Body of pancreas (tissue), 4 donors: ENCODE results near the gene CHRDL1.

Experiments
- POLR2A ChIP-seq, 3 donors: fragments of 450-650 bp; IDR thresholded peaks; one replicate each; pipeline ENCODE4 v1.6.1; 2016; ENCODE audit warnings: antibody characterized with exemption in 3 of 3, mild to moderate bottlenecking in 2 of 3
- TF ChIP-seq, protein P1 (sequence below), 7 experiments: fragments of 450-650 bp in 4 of 7; fragments of 200-600 bp in 3 of 7; sonication (generic) in 3 of 7; IDR thresholded peaks; one replicate each; pipeline ENCODE4 v1.5.1; 2016 to 2019; ENCODE audit warnings: antibody characterized with exemption in 7 of 7

DNA sequence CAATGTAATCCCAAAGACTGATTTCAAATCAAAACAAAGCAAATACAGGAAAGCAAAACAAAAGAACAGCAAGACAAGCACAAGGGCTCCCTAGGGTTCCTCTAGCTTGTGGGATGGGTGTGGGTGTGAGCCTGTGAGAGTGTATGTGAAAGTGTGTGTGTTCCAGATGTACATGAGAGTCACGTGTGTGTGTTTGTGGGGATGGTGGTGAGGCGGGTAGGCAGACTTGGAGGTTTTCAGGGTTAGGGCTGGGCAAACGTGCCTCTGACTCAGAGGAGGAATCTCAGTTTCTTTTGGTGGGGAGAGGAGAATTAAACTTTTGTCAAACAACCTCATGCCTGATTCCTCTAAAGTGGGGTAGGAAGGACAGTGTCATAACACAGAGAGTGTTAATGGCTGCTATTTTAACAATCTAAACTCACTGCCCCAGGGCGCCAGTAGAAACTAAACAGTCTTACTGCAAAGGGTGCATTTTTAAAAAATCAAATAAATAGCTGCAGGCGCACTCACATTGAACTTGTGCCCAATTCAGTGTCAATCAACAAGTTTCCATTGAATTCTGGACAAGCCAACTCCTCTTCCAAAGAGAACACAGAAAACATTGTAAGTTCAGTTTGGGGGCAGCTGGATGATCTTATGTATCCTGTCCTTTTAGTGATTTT lies 51.8 kb downstream of the CHRDL1 start:
- no peak for TF ChIP-seq POLR2A (IDR thresholded peaks at IDR 0.05)
- TF ChIP-seq, protein P1, sequence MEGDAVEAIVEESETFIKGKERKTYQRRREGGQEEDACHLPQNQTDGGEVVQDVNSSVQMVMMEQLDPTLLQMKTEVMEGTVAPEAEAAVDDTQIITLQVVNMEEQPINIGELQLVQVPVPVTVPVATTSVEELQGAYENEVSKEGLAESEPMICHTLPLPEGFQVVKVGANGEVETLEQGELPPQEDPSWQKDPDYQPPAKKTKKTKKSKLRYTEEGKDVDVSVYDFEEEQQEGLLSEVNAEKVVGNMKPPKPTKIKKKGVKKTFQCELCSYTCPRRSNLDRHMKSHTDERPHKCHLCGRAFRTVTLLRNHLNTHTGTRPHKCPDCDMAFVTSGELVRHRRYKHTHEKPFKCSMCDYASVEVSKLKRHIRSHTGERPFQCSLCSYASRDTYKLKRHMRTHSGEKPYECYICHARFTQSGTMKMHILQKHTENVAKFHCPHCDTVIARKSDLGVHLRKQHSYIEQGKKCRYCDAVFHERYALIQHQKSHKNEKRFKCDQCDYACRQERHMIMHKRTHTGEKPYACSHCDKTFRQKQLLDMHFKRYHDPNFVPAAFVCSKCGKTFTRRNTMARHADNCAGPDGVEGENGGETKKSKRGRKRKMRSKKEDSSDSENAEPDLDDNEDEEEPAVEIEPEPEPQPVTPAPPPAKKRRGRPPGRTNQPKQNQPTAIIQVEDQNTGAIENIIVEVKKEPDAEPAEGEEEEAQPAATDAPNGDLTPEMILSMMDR (IDR thresholded peaks at IDR 0.05) = no peak
